ENCODE results near the gene SDK2.
"Not testable (repeated sequence)": the region's sequence is repeated elsewhere in the genome, so short reads cannot be mapped to it uniquely, and the experiment has no call there.

SDK2 gene

GRCh38 chr17:73478768-73479424 lies 165.3 kb downstream of the SDK2 start:
- DNase-seq (ENCODE audit: low spot score) = no peak
- in situ Hi-C loops (cut with MboI; ENCODE audit: low sequenced_read_pairs, unreplicated experiment) = no loop called here
- peak; percentile 19 for TF ChIP-seq CTCF (IDR thresholded peaks at IDR 0.05; ENCODE audit: borderline replicate concordance, control extremely low read depth, extremely low read depth, insufficient read depth, missing control alignments)

- no peak for DNase-seq (ENCODE audit: low spot score)
- in situ Hi-C loops (cut with MboI; ENCODE audit: low sequenced_read_pairs, unreplicated experiment) = no loop called here
These were observed 165.9 kb downstream of the SDK2 start for GRCh38 chr17:73478334-73478733.

GRCh38 chr17:73476890-73477350 lies 167.3 kb downstream of the SDK2 start:
- no peak for TF ChIP-seq CTCF (IDR thresholded peaks at IDR 0.05; ENCODE audit: borderline replicate concordance, control extremely low read depth, extremely low read depth, insufficient read depth, missing control alignments)
- DNase-seq (ENCODE audit: low spot score) = no peak
- in situ Hi-C loops (cut with MboI; ENCODE audit: low sequenced_read_pairs, unreplicated experiment) = no loop called here

More at GRCh38 chr17:73478334-73478733, 165.9 kb downstream of the SDK2 start:
- no peak for TF ChIP-seq CTCF (IDR thresholded peaks at IDR 0.05; ENCODE audit: borderline replicate concordance, control extremely low read depth, extremely low read depth, insufficient read depth, missing control alignments)

GRCh38 chr17:73474370-73474988 lies 169.8 kb downstream of the SDK2 start:
- no peak for DNase-seq (ENCODE audit: low spot score)
- no peak for TF ChIP-seq CTCF (IDR thresholded peaks at IDR 0.05; ENCODE audit: borderline replicate concordance, control extremely low read depth, extremely low read depth, insufficient read depth, missing control alignments)
- in situ Hi-C loops (cut with MboI; ENCODE audit: low sequenced_read_pairs, unreplicated experiment) = no loop called here

- DNase-seq (ENCODE audit: low spot score); in situ Hi-C loops (cut with MboI; ENCODE audit: low sequenced_read_pairs, unreplicated experiment): not testable (repeated sequence)
These were observed 171.5 kb downstream of the SDK2 start for GRCh38 chr17:73472715-73473114.

GRCh38 chr17:73471924-73472323 lies 172.3 kb downstream of the SDK2 start:
- in situ Hi-C loops (cut with MboI; ENCODE audit: low sequenced_read_pairs, unreplicated experiment) = no loop called here
- no peak for TF ChIP-seq CTCF (IDR thresholded peaks at IDR 0.05; ENCODE audit: borderline replicate concordance, control extremely low read depth, extremely low read depth, insufficient read depth, missing control alignments)
- no peak for DNase-seq (ENCODE audit: low spot score)

GRCh38 chr17:73470316-73470826 lies 173.9 kb downstream of the SDK2 start:
- no peak for DNase-seq (ENCODE audit: low spot score)
- in situ Hi-C loops (cut with MboI; ENCODE audit: low sequenced_read_pairs, unreplicated experiment) = no loop called here
- TF ChIP-seq CTCF (IDR thresholded peaks at IDR 0.05; ENCODE audit: borderline replicate concordance, control extremely low read depth, extremely low read depth, insufficient read depth, missing control alignments) = no peak
